Lower lobe of right lung (tissue), 2 donors: ENCODE data around the gene SMAD2. TPM values are rescaled to one million over a fixed set of nuclear protein-coding genes. Genes with fewer than 3 reads are reported as not detected.

Experiments used
- ATAC-seq, 2 donors: fragments of 200-7000 bp; cut with Tn5 transposase; one replicate each; pipeline ENCODE4 v1.9.1; 2020 to 2022; ENCODE audit warnings: mild to moderate bottlenecking in 2 of 2, moderate library complexity in 2 of 2
- DNase-seq: peaks from one replicate; pipeline ENCODE4 v3.0.0-alpha.2; 2020
- H3K27ac ChIP-seq: fragments of 200-600 bp; one replicate; pipeline ENCODE4 v1.8.0; 2022
- H3K27me3 ChIP-seq: fragments of 200-600 bp; one replicate; pipeline ENCODE4 v1.8.0; 2022; ENCODE audit warnings: low read depth
- H3K36me3 ChIP-seq: fragments of 200-600 bp; one replicate; pipeline ENCODE4 v1.8.0; 2022; ENCODE audit warnings: mild to moderate bottlenecking
- H3K4me1 ChIP-seq: fragments of 200-600 bp; one replicate; pipeline ENCODE4 v1.8.0; 2022
- H3K4me3 ChIP-seq: fragments of 200-600 bp; one replicate; pipeline ENCODE4 v1.8.0; 2022; ENCODE audit warnings: mild to moderate bottlenecking
- H3K9me3 ChIP-seq: fragments of 200-600 bp; one replicate; pipeline ENCODE4 v1.8.0; 2022
- intact Hi-C: fragments of 100-400 bp; cut with DNase I; formaldehyde crosslinking; loops from one replicate; pipeline ENCODE4 v1.11.0; 2022
- total RNA-seq: library from RNA; stranded (reverse); fragmentation: NEBNext Ultra II Directional; extraction: Animal tissue kit (Norgen Biotek cat#: 25700); gene quantifications from one replicate; pipeline ENCODE4 v1.2.1, GENCODE V29; 2021
- TF ChIP-seq, protein P1 (sequence below): fragments of 200-600 bp; IDR thresholded peaks from one replicate; pipeline ENCODE4 v1.8.0; 2022; ENCODE audit warnings: antibody characterized with exemption, mild to moderate bottlenecking
- donor health status: DM: no; HTN: yes; CAD: no; lungs with severe emphysema.

The SMAD2 gene
- total RNA-seq, 1 donor from 2014 or later: 161 TPM

DNA sequence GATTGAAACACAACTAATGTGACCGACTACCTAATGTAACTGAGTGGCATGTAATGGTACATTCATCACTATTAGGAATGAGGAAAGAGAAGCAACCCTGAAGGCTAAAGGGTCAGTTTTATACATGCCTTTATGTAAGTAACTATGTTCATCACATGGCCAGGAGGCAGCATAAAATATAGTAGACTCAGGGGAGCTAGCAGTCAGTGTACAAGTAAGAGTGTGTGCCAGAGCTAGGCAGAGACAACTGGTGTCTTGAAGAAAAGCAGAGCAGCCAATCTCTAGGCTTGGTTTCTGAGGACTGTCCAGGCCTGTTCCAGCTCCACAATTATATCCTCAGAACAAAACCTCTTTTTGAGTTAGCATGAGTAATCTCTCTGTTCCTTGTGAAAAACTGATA, 18.1 kb downstream of the SMAD2 start:
- ATAC-seq: peak in 1 of 2 donors; percentile 26
- Histone ChIP-seq H3K4me1 (peaks cover 32% of the 10 kb centered on the region), H3K9me3 (no peaks in the 10 kb centered on the region)

DNA sequence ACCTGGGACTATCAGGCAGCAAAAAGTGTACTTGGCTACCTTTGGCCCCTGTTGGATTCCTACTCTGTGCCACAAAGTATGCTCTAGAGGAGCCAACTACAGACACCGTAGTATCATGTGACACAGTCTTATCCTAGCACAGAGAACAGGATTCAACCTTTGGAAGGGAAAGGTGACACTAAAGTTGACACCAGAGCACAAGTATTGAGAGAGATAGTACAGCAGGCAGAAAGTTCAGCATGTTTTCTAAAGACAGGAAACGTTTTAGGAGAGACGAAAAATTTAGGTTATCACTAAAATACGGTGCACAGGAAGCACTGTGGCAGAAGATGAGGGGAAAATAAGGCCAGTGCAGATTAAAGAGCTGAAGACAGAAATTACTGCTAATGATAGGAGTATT, 18.6 kb downstream of the SMAD2 start:
- H3K36me3 ChIP-seq: no peaks in the 10 kb centered on the region
- no peaks in the 10 kb centered on the region for H3K9me3 ChIP-seq
- ATAC-seq: no peak
- DNase-seq: no peak
- peaks cover 32% of the 10 kb centered on the region for H3K4me1 ChIP-seq
- TF ChIP-seq, protein P1, sequence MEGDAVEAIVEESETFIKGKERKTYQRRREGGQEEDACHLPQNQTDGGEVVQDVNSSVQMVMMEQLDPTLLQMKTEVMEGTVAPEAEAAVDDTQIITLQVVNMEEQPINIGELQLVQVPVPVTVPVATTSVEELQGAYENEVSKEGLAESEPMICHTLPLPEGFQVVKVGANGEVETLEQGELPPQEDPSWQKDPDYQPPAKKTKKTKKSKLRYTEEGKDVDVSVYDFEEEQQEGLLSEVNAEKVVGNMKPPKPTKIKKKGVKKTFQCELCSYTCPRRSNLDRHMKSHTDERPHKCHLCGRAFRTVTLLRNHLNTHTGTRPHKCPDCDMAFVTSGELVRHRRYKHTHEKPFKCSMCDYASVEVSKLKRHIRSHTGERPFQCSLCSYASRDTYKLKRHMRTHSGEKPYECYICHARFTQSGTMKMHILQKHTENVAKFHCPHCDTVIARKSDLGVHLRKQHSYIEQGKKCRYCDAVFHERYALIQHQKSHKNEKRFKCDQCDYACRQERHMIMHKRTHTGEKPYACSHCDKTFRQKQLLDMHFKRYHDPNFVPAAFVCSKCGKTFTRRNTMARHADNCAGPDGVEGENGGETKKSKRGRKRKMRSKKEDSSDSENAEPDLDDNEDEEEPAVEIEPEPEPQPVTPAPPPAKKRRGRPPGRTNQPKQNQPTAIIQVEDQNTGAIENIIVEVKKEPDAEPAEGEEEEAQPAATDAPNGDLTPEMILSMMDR: no peak
- H3K4me3 ChIP-seq: no peak overlapping the region
- no peak overlapping the region for H3K27ac ChIP-seq
- no peaks in the 10 kb centered on the region for H3K27me3 ChIP-seq
- intact Hi-C loops: no loop called here

More for the DNA sequence above, 18.1 kb downstream of the SMAD2 start:
- Histone ChIP-seq H3K4me3 (no peak overlapping the region), H3K27me3 (no peaks in the 10 kb centered on the region), H3K27ac (no peak overlapping the region), H3K36me3 (no peaks in the 10 kb centered on the region)
- TF ChIP-seq, protein P1: no peak
- intact Hi-C loops: no loop called here
- no peak for DNase-seq

DNA sequence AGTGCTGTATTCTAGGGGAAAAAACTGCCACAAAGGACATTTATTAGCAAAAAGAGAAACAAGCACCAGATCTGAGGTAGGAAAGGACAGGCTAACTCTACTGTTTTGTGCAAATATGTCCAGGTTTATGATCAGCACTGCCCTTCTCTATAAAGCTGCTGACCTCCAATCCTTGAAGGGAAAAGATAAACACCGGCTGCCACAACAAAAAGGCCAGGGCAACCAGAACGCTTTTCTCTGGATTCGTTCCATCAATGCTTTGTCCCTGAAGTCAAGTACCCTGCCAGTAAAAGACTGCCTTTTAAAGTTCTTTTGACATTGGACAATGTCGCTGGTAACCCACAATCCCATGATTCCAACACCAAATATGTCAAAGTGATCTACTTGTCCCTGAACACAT, 21.0 kb downstream of the SMAD2 start:
- DNase-seq: no peak
- peak in 1 of 2 donors; percentile 25 for ATAC-seq
- no peaks in the 10 kb centered on the region for H3K27me3 ChIP-seq
- H3K4me1 ChIP-seq: peaks cover 32% of the 10 kb centered on the region
- H3K36me3 ChIP-seq: no peaks in the 10 kb centered on the region
- TF ChIP-seq, protein P1: no peak
- intact Hi-C loops: loop anchor here (10.0 kb wide), 1 partner anchor 325 kb away; no protein-coding TSS in a partner anchor
- H3K9me3 ChIP-seq: no peaks in the 10 kb centered on the region
- no peak overlapping the region for H3K27ac ChIP-seq
- H3K4me3 ChIP-seq: no peak overlapping the region

DNA sequence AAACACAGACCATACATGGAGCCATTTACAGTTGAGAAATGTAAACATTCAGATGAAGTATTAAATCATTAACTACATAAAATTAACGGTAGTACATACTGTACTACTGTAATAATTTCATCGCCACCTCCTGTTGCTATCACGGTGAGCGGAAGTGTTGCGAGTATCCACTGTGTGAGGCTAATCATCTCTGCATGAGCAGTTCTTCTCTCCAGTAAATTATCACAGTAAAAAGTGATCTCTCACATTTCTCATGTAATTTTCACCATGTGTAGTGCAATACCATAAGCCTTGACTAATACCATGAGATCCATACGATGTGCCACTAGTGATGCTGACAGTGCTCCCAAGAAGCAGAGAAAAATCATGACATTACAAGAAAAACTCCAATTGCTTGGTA, 21.9 kb downstream of the SMAD2 start:
- TF ChIP-seq, protein P1: no peak
- no peak for DNase-seq
- intact Hi-C loops: loop anchor here (10.0 kb wide), 1 partner anchor 326 kb away; no protein-coding TSS in a partner anchor
- no peaks in the 10 kb centered on the region for H3K9me3 ChIP-seq
- no peak for ATAC-seq
- H3K27ac ChIP-seq: no peak overlapping the region
- H3K27me3 ChIP-seq: no peaks in the 10 kb centered on the region
- peaks cover 24% of the 10 kb centered on the region for H3K4me1 ChIP-seq
- no peaks in the 10 kb centered on the region for H3K36me3 ChIP-seq
- H3K4me3 ChIP-seq: no peak overlapping the region

DNA sequence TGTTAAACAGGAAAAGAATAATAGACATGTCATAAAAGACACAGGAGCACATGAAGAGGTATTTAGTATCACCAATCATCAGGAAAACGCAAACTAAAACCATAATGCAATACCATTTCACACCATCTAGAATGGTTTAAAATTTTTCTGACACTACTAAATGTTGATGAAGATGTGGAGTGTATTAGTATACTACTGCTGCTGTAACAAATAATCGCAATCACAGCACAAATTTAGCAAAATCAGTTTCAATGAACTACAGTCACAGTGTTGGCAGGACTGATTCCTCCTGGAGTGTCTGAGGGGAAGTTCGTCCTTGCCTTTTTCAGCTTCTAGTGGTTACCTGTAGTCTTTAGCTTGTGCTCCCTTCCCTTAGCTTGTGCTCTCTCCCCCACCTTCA, 24.1 kb downstream of the SMAD2 start:
- peaks cover 14% of the 10 kb centered on the region for H3K4me1 ChIP-seq
- intact Hi-C loops: loop anchor here (10.0 kb wide), 1 partner anchor 328 kb away; no protein-coding TSS in a partner anchor
- no peak for DNase-seq
- H3K27ac ChIP-seq: no peak overlapping the region
- H3K27me3 ChIP-seq: no peaks in the 10 kb centered on the region
- no peak overlapping the region for H3K4me3 ChIP-seq
- no peaks in the 10 kb centered on the region for H3K9me3 ChIP-seq
- ATAC-seq: no peak
- TF ChIP-seq, protein P1: no peak
- no peaks in the 10 kb centered on the region for H3K36me3 ChIP-seq
